SK-N-MC (cell line): ENCODE data around the gene ZFAND3.

Source experiments
- DNase-seq: peaks from one replicate; pipeline ENCODE4 v3.0.0-alpha.2; 2011; ENCODE audit warnings: low read depth, low spot score
- H3K27ac ChIP-seq: fragments of 200-600 bp; sonication (generic); 2 replicates; pipeline ENCODE4 v1.5.1; 2016; ENCODE audit warnings: mixed run types
- H3K36me3 ChIP-seq: fragments of 200-600 bp; sonication (generic); 2 replicates; pipeline ENCODE4 v1.6.1; 2017; ENCODE audit warnings: antibody characterized with exemption, low read length, mixed read lengths; ENCODE audit not compliant: insufficient read depth
- H3K4me3 ChIP-seq: fragments of 200-600 bp; sonication (generic); 2 replicates; pipeline ENCODE4 v1.5.1; 2016
- H3K9ac ChIP-seq: fragments of 200-600 bp; sonication (generic); 2 replicates; pipeline ENCODE4 v1.8.0; 2017; ENCODE audit warnings: mixed run types, mixed read lengths; ENCODE audit not compliant: insufficient read length
- H3K9me3 ChIP-seq: fragments of 200-600 bp; sonication (generic); 2 replicates; pipeline ENCODE4 v1.6.1; 2017; ENCODE audit warnings: low read depth, mild to moderate bottlenecking, antibody characterized with exemption, low read length, moderate library complexity, mixed read lengths
- EZH2 ChIP-seq: fragments of 200-600 bp; sonication (generic); IDR thresholded peaks from one replicate; pipeline ENCODE4 v1.6.1; 2017; ENCODE audit warnings: antibody characterized with exemption
- FOXP2 ChIP-seq: optimal IDR thresholded peaks from 2 replicates; pipeline ENCODE3; 2011; ENCODE audit warnings: mild to moderate bottlenecking, moderate library complexity; ENCODE audit not compliant: insufficient read depth; ENCODE audit errors: extremely low read length, control extremely low read depth
- POLR2AphosphoS5 ChIP-seq: IDR thresholded peaks from 2 replicates; pipeline ENCODE4 v1.6.1; 2012; ENCODE audit warnings: mild to moderate bottlenecking, low read depth, low read length, borderline replicate concordance

ZFAND3 gene

GRCh38 chr6:38176797-38177751, 357.5 kb downstream of the ZFAND3 start:
- TF ChIP-seq FOXP2 (no peak), EZH2 (no peak), POLR2AphosphoS5 (no peak)
- Histone ChIP-seq H3K36me3 (no peaks in the 10 kb centered on the region), H3K27ac (no peak overlapping the region), H3K9ac (no peak overlapping the region), H3K9me3 (no peaks in the 10 kb centered on the region), H3K4me3 (no peak overlapping the region)
- DNase-seq: no peak

- Histone ChIP-seq H3K9ac (no peak overlapping the region), H3K4me3 (no peak overlapping the region), H3K27ac (no peak overlapping the region), H3K9me3 (no peaks in the 10 kb centered on the region), H3K36me3 (no peaks in the 10 kb centered on the region)
- no peak for TF ChIP-seq EZH2
- no peak for TF ChIP-seq FOXP2
- TF ChIP-seq POLR2AphosphoS5: no peak
- no peak for DNase-seq
Observed at GRCh38 chr6:38177882-38178583, 358.5 kb downstream of the ZFAND3 start.

GRCh38 chr6:38178584-38178886, 359.0 kb downstream of the ZFAND3 start:
- H3K36me3 ChIP-seq: no peaks in the 10 kb centered on the region
- no peak for DNase-seq
- TF ChIP-seq POLR2AphosphoS5: no peak
- TF ChIP-seq EZH2: no peak
- TF ChIP-seq FOXP2: no peak
- no peaks in the 10 kb centered on the region for H3K9me3 ChIP-seq
- H3K27ac ChIP-seq: no peak overlapping the region
- no peak overlapping the region for H3K4me3 ChIP-seq
- no peak overlapping the region for H3K9ac ChIP-seq

- Histone ChIP-seq H3K27ac (no peak overlapping the region), H3K4me3 (no peak overlapping the region), H3K36me3 (no peaks in the 10 kb centered on the region), H3K9me3 (no peaks in the 10 kb centered on the region), H3K9ac (no peak overlapping the region)
- DNase-seq: no peak
- TF ChIP-seq EZH2 (no peak), FOXP2 (no peak), POLR2AphosphoS5 (no peak)
Observed at GRCh38 chr6:38179300-38179699, 359.8 kb downstream of the ZFAND3 start.

GRCh38 chr6:38179794-38180430, 360.4 kb downstream of the ZFAND3 start:
- Histone ChIP-seq H3K27ac (no peak overlapping the region), H3K36me3 (no peaks in the 10 kb centered on the region), H3K4me3 (no peak overlapping the region), H3K9me3 (no peaks in the 10 kb centered on the region), H3K9ac (no peak overlapping the region)
- no peak for DNase-seq
- TF ChIP-seq POLR2AphosphoS5: no peak
- TF ChIP-seq EZH2: no peak
- TF ChIP-seq FOXP2: no peak

- H3K36me3 ChIP-seq: no peaks in the 10 kb centered on the region
- no peak overlapping the region for H3K4me3 ChIP-seq
- no peak for DNase-seq
- H3K9me3 ChIP-seq: no peaks in the 10 kb centered on the region
- no peak overlapping the region for H3K9ac ChIP-seq
- no peak for TF ChIP-seq FOXP2
- no peak for TF ChIP-seq EZH2
- no peak for TF ChIP-seq POLR2AphosphoS5
- H3K27ac ChIP-seq: no peak overlapping the region
Observed at GRCh38 chr6:38180586-38180985, 361.1 kb downstream of the ZFAND3 start.

GRCh38 chr6:38182426-38182825, 362.9 kb downstream of the ZFAND3 start:
- Histone ChIP-seq H3K9me3 (no peaks in the 10 kb centered on the region), H3K36me3 (no peaks in the 10 kb centered on the region), H3K4me3 (no peak overlapping the region), H3K9ac (no peak overlapping the region), H3K27ac (no peak overlapping the region)
- no peak for DNase-seq
- TF ChIP-seq FOXP2: no peak
- no peak for TF ChIP-seq EZH2
- TF ChIP-seq POLR2AphosphoS5: no peak

GRCh38 chr6:38183856-38184584, 364.5 kb downstream of the ZFAND3 start:
- no peak overlapping the region for H3K27ac ChIP-seq
- H3K9me3 ChIP-seq: no peaks in the 10 kb centered on the region
- no peak overlapping the region for H3K4me3 ChIP-seq
- no peak for DNase-seq
- TF ChIP-seq EZH2 (no peak), POLR2AphosphoS5 (no peak), FOXP2 (no peak)
- no peak overlapping the region for H3K9ac ChIP-seq
- no peaks in the 10 kb centered on the region for H3K36me3 ChIP-seq
